Nephron progenitor cell (in vitro differentiated cells): ENCODE results near the gene ART4.

Experiments
- DNase-seq: peaks from one replicate; pipeline ENCODE4 v3.0.0; 2021
- H3K27ac Mint-ChIP-seq: 2 replicates; pipeline ENCODE4 v1.8.0; 2021; ENCODE audit warnings: mild to moderate bottlenecking, moderate library complexity, mixed read lengths
- H3K27me3 Mint-ChIP-seq: 2 replicates; pipeline ENCODE4 v1.8.0; 2021; ENCODE audit warnings: mild to moderate bottlenecking, low read depth, mixed read lengths; ENCODE audit not compliant: poor library complexity
- H3K36me3 Mint-ChIP-seq: 2 replicates; pipeline ENCODE4 v1.8.0; 2021; ENCODE audit warnings: low read depth, mixed read lengths
- H3K4me1 Mint-ChIP-seq: 2 replicates; pipeline ENCODE4 v1.8.0; 2021; ENCODE audit warnings: mixed read lengths
- H3K4me3 Mint-ChIP-seq: 2 replicates; pipeline ENCODE4 v1.8.0; 2021; ENCODE audit warnings: mild to moderate bottlenecking, moderate library complexity, mixed read lengths
- H3K9me3 Mint-ChIP-seq: 2 replicates; pipeline ENCODE4 v1.8.0; 2021; ENCODE audit warnings: mild to moderate bottlenecking, moderate library complexity, mixed read lengths
- CTCF ChIP-seq: fragments of 200-600 bp; sonication (generic); IDR thresholded peaks from 2 replicates; pipeline ENCODE4 v1.5.0; 2021; ENCODE audit warnings: antibody characterized with exemption

ART4 gene

GRCh38 chr12:14884458-14884878, 41.1 kb upstream of the ART4 start:
- no peaks in the 10 kb centered on the region for H3K9me3 Mint-ChIP-seq
- no peak for DNase-seq
- H3K4me1 Mint-ChIP-seq = peaks cover 9% of the 10 kb centered on the region
- TF ChIP-seq CTCF = no peak
- H3K27me3 Mint-ChIP-seq = peaks cover 3% of the 10 kb centered on the region
- no peaks in the 10 kb centered on the region for H3K36me3 Mint-ChIP-seq
- no peak overlapping the region for H3K27ac Mint-ChIP-seq
- H3K4me3 Mint-ChIP-seq = no peak overlapping the region

GRCh38 chr12:14883686-14884085, 40.4 kb upstream of the ART4 start:
- no peaks in the 10 kb centered on the region for H3K9me3 Mint-ChIP-seq
- H3K27ac Mint-ChIP-seq = no peak overlapping the region
- no peaks in the 10 kb centered on the region for H3K27me3 Mint-ChIP-seq
- no peak for TF ChIP-seq CTCF
- peaks cover 9% of the 10 kb centered on the region for H3K4me1 Mint-ChIP-seq
- DNase-seq = no peak
- H3K36me3 Mint-ChIP-seq = no peaks in the 10 kb centered on the region
- no peak overlapping the region for H3K4me3 Mint-ChIP-seq

- TF ChIP-seq CTCF = no peak
- H3K27me3 Mint-ChIP-seq = no peaks in the 10 kb centered on the region
- peaks cover 9% of the 10 kb centered on the region for H3K4me1 Mint-ChIP-seq
- no peaks in the 10 kb centered on the region for H3K36me3 Mint-ChIP-seq
- DNase-seq = no peak
- H3K9me3 Mint-ChIP-seq = no peaks in the 10 kb centered on the region
- H3K27ac Mint-ChIP-seq = no peak overlapping the region
- no peak overlapping the region for H3K4me3 Mint-ChIP-seq
Measured at GRCh38 chr12:14880890-14881453, 37.6 kb upstream of the ART4 start.

GRCh38 chr12:14879222-14879933, 36.1 kb upstream of the ART4 start:
- no peak overlapping the region for H3K27ac Mint-ChIP-seq
- H3K27me3 Mint-ChIP-seq = no peaks in the 10 kb centered on the region
- peaks cover 2% of the 10 kb centered on the region for H3K4me1 Mint-ChIP-seq
- no peaks in the 10 kb centered on the region for H3K36me3 Mint-ChIP-seq
- H3K9me3 Mint-ChIP-seq = no peaks in the 10 kb centered on the region
- no peak overlapping the region for H3K4me3 Mint-ChIP-seq
- TF ChIP-seq CTCF = no peak
- no peak for DNase-seq

GRCh38 chr12:14878488-14878887, 35.2 kb upstream of the ART4 start:
- Mint-ChIP-seq H3K27ac (no peak overlapping the region), H3K27me3 (no peaks in the 10 kb centered on the region), H3K9me3 (no peaks in the 10 kb centered on the region), H3K4me3 (no peak overlapping the region), H3K4me1 (no peaks in the 10 kb centered on the region), H3K36me3 (no peaks in the 10 kb centered on the region)
- no peak for DNase-seq
- no peak for TF ChIP-seq CTCF

GRCh38 chr12:14876833-14877232, 33.5 kb upstream of the ART4 start:
- Mint-ChIP-seq H3K4me3 (no peak overlapping the region), H3K36me3 (no peaks in the 10 kb centered on the region), H3K27ac (no peak overlapping the region), H3K9me3 (no peaks in the 10 kb centered on the region), H3K27me3 (no peaks in the 10 kb centered on the region), H3K4me1 (no peaks in the 10 kb centered on the region)
- TF ChIP-seq CTCF = no peak
- DNase-seq = no peak
